CD4-positive, alpha-beta memory T cell (primary cell): ENCODE results near the gene TMEM132E. TPM values are rescaled to one million over a fixed set of nuclear protein-coding genes. Genes with fewer than 3 reads are reported as not detected.

Source experiments
- CTCF ChIA-PET: fragments of 350-600 bp; sonication (Branson Sonifier 250); formaldehyde crosslinking; loops from one replicate; lab custom pipeline; 2021; ENCODE audit warnings: inconsistent platforms; ENCODE audit not compliant: partially characterized antibody; lab: Charles Lee
- POLR2A ChIA-PET: fragments of 350-600 bp; sonication (Branson Sonifier 250); formaldehyde crosslinking; loops from one replicate; lab custom pipeline; 2021; ENCODE audit not compliant: partially characterized antibody; lab: Charles Lee
- DNase-seq, 5 donors: peaks; one replicate each; pipeline versions ENCODE4 v3.0.0 to v3.0.0-alpha.2; 2020 to 2022; ENCODE audit warnings: mixed read lengths in 1 of 5
- H3K27ac ChIP-seq: one replicate; pipeline ENCODE4 v1.7.0; 2013; ENCODE audit warnings: low read depth, low read length
- H3K27me3 ChIP-seq: 2 replicates; pipeline ENCODE4 v1.7.0; 2013; ENCODE audit warnings: mild to moderate bottlenecking, low read length, moderate library complexity; ENCODE audit not compliant: insufficient read depth
- H3K36me3 ChIP-seq: 2 replicates; pipeline ENCODE4 v1.7.0; 2013; ENCODE audit warnings: mild to moderate bottlenecking, low read length, moderate library complexity; ENCODE audit not compliant: insufficient read depth
- H3K4me1 ChIP-seq: 2 replicates; pipeline ENCODE4 v1.7.0; 2013; ENCODE audit warnings: mild to moderate bottlenecking, low read length, moderate library complexity; ENCODE audit not compliant: insufficient read depth
- H3K4me3 ChIP-seq, 2 donors: one replicate each; pipeline ENCODE4 v1.7.0; 2013; ENCODE audit warnings: low read length in 2 of 2, mild to moderate bottlenecking in 1 of 2
- H3K9me3 ChIP-seq, 2 donors: one replicate each; pipeline ENCODE4 v1.7.0; 2013; ENCODE audit warnings: low read length in 2 of 2, control low read depth in 1 of 2; ENCODE audit not compliant: control insufficient read depth in 1 of 2
- H3K27ac Mint-ChIP-seq, 7 donors: one replicate each; pipeline ENCODE4 v1.8.0; 2020 to 2021; ENCODE audit warnings: mixed read lengths in 7 of 7, mild to moderate bottlenecking in 6 of 7, inconsistent platforms in 3 of 7, moderate library complexity in 3 of 7
- H3K27me3 Mint-ChIP-seq, 2 donors: one replicate each; pipeline ENCODE4 v1.8.0; 2020 to 2021; ENCODE audit warnings: mixed read lengths in 2 of 2
- H3K36me3 Mint-ChIP-seq, 2 donors: one replicate each; pipeline ENCODE4 v1.8.0; 2020 to 2021; ENCODE audit warnings: mixed read lengths in 2 of 2, inconsistent platforms in 1 of 2, mild to moderate bottlenecking in 1 of 2
- H3K4me1 Mint-ChIP-seq, 4 donors: one replicate each; pipeline ENCODE4 v1.8.0; 2020 to 2021; ENCODE audit warnings: mixed read lengths in 4 of 4, mild to moderate bottlenecking in 1 of 4
- H3K4me3 Mint-ChIP-seq, 8 donors: one replicate each; pipeline ENCODE4 v1.8.0; 2020 to 2021; ENCODE audit warnings: mixed read lengths in 8 of 8, mild to moderate bottlenecking in 7 of 8, moderate library complexity in 6 of 8, inconsistent platforms in 3 of 8
- H3K9me3 Mint-ChIP-seq, 8 donors: one replicate each; pipeline ENCODE4 v1.8.0; 2020 to 2021; ENCODE audit warnings: mixed read lengths in 8 of 8, mild to moderate bottlenecking in 5 of 8, inconsistent platforms in 3 of 8, moderate library complexity in 1 of 8
- intact Hi-C: fragments of 100-400 bp; cut with micrococcal nuclease; formaldehyde crosslinking; loops from one replicate; pipeline ENCODE4 v1.15.1; 2023
- polyA plus RNA-seq, 2 donors: library from polyadenylated mRNA; unstranded; fragments of 300-500 nt; fragmentation: Illumina TruSeq; gene quantifications; one replicate each; pipeline ENCODE4 v1.2.3, GENCODE V29; 2021
- total RNA-seq, 2 experiments: library from RNA; stranded (reverse); gene quantifications; one replicate each; pipeline ENCODE4 v1.2.3, GENCODE V29; 2021

The TMEM132E gene
- total and polyA plus RNA-seq, 4 experiments from 2014 or later: 0.11 to 0.42 (median 0.18) TPM

DNA sequence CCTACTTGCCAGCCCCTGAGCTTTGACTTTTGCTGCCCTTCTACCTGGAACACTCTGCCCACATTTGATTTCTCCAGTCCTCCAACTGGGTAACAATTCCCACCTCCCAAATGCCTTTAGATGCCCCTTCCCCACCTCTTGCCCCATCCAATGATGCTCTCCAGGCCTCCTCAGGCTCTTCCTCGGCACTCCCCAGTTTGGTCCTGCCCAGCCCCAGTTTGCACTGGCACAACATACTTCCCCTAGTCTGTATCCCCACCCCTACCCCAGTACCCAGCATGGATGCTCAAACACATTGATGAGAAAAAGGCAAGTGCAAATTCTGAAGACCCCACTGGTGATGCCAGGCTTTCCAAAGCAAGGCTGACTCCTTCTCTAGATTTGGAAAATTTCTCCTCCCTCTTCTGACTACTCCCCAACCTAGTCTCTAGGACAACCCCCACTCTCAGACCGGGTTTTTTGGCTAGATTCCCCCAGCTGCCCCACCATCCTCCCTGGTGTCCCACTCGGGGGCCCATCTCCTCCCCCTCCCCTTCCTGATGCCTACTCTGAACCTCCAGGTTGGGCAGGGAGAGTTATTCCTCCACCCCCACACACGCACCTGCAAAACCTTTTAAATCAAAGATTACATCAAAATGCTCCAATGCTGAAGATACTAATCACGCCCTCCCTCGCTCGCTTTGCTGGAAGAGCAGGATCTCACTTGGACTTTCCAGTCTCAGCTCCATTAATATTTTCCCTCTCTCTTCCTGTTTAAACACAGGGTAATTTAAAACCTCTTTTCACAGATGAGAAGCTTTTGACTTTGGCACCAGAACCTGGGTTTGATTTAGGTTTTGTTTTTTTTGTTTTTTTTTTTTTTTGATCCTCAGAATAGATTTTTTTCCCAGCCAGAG, 94.9 kb downstream of the TMEM132E start:
- Histone ChIP-seq H3K27me3 (no peaks in the 10 kb centered on the region), H3K36me3 (no peaks in the 10 kb centered on the region), H3K4me3 (no peak overlapping the region), H3K9me3 (no peaks in the 10 kb centered on the region), H3K27ac (no peak overlapping the region), H3K4me1 (no peaks in the 10 kb centered on the region)
- intact Hi-C loops: no loop called here
- Mint-ChIP-seq H3K27ac (no peak overlapping the region), H3K27me3 (peaks cover 9 to 22% of the 10 kb centered on the region in 2 donors), H3K4me3 (no peak overlapping the region), H3K9me3 (peaks cover 0 to 6% (median 0%) of the 10 kb centered on the region in 8 donors), H3K36me3 (no peaks in the 10 kb centered on the region), H3K4me1 (no peaks in the 10 kb centered on the region)
- ChIA-PET CTCF (no interaction called here), POLR2A (no interaction called here)
- DNase-seq: no peak

DNA sequence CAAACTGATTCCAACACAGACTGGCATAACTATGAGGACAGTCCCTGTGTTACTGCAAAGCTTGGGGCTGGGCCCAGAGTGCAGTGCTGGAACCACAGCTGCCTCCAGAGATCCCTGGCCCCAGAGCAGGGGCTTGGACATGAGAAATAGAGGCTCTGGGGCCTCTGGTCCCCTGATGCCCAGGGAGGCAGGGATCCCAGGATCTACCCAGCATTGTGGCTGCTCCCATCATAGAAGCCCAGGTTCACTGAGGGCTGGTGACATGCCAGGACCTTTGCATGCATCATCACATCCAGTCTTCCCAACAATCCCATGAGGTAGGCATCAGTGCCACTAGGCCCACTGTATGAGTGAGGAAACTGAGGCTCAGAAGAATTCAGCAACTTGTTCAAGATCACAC, 95.8 kb downstream of the TMEM132E start:
- ChIA-PET CTCF (no interaction called here), POLR2A (no interaction called here)
- H3K27ac ChIP-seq: no peak overlapping the region
- no peaks in the 10 kb centered on the region for H3K9me3 ChIP-seq
- Mint-ChIP-seq H3K9me3 (peaks cover 0 to 5% (median 0%) of the 10 kb centered on the region in 8 donors), H3K27ac (no peak overlapping the region), H3K27me3 (peaks cover 9 to 19% of the 10 kb centered on the region in 2 donors), H3K4me3 (no peak overlapping the region), H3K36me3 (no peaks in the 10 kb centered on the region), H3K4me1 (no peaks in the 10 kb centered on the region)
- intact Hi-C loops: no loop called here
- no peak overlapping the region for H3K4me3 ChIP-seq
- no peaks in the 10 kb centered on the region for H3K4me1 ChIP-seq
- no peak for DNase-seq
- H3K36me3 ChIP-seq: no peaks in the 10 kb centered on the region
- no peaks in the 10 kb centered on the region for H3K27me3 ChIP-seq

- Mint-ChIP-seq H3K9me3 (peaks cover 0 to 4% (median 0%) of the 10 kb centered on the region in 8 donors), H3K4me3 (no peak overlapping the region), H3K27me3 (peaks cover 6 to 22% of the 10 kb centered on the region in 2 donors), H3K4me1 (no peaks in the 10 kb centered on the region), H3K36me3 (no peaks in the 10 kb centered on the region), H3K27ac (no peak overlapping the region)
- ChIA-PET CTCF (no interaction called here), POLR2A (no interaction called here)
- no peaks in the 10 kb centered on the region for H3K27me3 ChIP-seq
- no peak overlapping the region for H3K27ac ChIP-seq
- H3K36me3 ChIP-seq: no peaks in the 10 kb centered on the region
- no peaks in the 10 kb centered on the region for H3K4me1 ChIP-seq
- no peaks in the 10 kb centered on the region for H3K9me3 ChIP-seq
- no peak for DNase-seq
- intact Hi-C loops: no loop called here
- H3K4me3 ChIP-seq: no peak overlapping the region
These were observed 96.2 kb downstream of the TMEM132E start for GRCh38 chr17:34675605-34676004.

GRCh38 chr17:34680151-34680550, 100.8 kb downstream of the TMEM132E start:
- no peaks in the 10 kb centered on the region for H3K4me1 ChIP-seq
- no peaks in the 10 kb centered on the region for H3K9me3 ChIP-seq
- Mint-ChIP-seq H3K27ac (no peak overlapping the region), H3K36me3 (no peaks in the 10 kb centered on the region), H3K27me3 (peaks cover 15 to 39% of the 10 kb centered on the region in 2 donors), H3K4me3 (no peak overlapping the region), H3K9me3 (peaks cover 0 to 7% (median 0%) of the 10 kb centered on the region in 8 donors), H3K4me1 (no peaks in the 10 kb centered on the region)
- POLR2A ChIA-PET: no interaction called here
- H3K27ac ChIP-seq: no peak overlapping the region
- H3K4me3 ChIP-seq: no peak overlapping the region
- DNase-seq: no peak
- CTCF ChIA-PET: no interaction called here
- no peaks in the 10 kb centered on the region for H3K27me3 ChIP-seq
- intact Hi-C loops: no loop called here
- H3K36me3 ChIP-seq: no peaks in the 10 kb centered on the region

DNA sequence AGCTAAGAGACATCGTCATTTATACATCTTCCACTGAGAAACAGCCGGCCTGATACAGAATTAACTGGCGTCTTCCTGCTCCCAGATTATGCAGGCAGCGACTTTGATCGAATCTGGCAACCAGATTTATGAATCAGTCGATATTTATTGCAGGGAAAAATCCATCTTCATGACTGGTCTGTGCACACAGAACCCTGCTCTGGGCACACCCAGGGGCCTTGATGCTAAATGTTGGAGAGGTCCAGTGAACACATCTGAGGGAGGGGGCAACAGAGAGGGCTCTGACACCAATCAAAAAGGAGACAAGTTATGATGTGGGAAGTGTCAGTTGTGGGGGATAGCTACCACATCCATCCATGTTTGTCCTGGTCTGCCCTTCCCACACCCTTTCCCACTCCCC, 102.9 kb downstream of the TMEM132E start:
- Histone ChIP-seq H3K9me3 (no peaks in the 10 kb centered on the region), H3K27ac (no peak overlapping the region), H3K36me3 (no peaks in the 10 kb centered on the region), H3K4me3 (no peak overlapping the region), H3K27me3 (peaks cover 4% of the 10 kb centered on the region), H3K4me1 (no peaks in the 10 kb centered on the region)
- CTCF ChIA-PET: no interaction called here
- intact Hi-C loops: no loop called here
- no peaks in the 10 kb centered on the region for H3K4me1 Mint-ChIP-seq
- POLR2A ChIA-PET: no interaction called here
- no peak for DNase-seq
- no peak overlapping the region for H3K27ac Mint-ChIP-seq
- H3K4me3 Mint-ChIP-seq: no peak overlapping the region
- peaks cover 0 to 6% (median 1%) of the 10 kb centered on the region in 8 donors for H3K9me3 Mint-ChIP-seq
- H3K36me3 Mint-ChIP-seq: no peaks in the 10 kb centered on the region
- peaks cover 19 to 41% of the 10 kb centered on the region in 2 donors for H3K27me3 Mint-ChIP-seq

DNA sequence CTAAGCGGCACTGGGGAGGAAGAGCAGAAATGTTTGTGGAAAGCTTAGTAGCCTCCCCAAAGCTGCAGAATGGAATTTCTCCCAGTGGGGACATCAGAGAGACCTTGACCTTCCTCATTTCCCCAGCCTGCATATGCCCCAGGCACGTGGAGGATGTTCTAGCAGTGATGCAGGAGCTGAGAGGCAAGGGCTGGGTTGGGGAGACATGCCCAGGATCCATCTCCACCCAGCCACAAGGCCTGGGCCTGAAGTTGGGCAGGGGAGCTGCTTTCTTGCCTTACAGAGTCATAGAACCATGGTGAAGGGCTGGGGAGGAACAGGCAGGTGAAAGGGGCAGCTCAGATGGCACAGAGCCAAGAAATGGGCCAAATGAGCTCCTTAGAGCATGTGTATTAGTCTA, 104.0 kb downstream of the TMEM132E start:
- peaks cover 0 to 4% of the 10 kb centered on the region in 2 donors for H3K36me3 Mint-ChIP-seq
- POLR2A ChIA-PET: no interaction called here

More for the DNA sequence above, 104.0 kb downstream of the TMEM132E start:
- CTCF ChIA-PET: no interaction called here
- no peak overlapping the region for H3K4me3 Mint-ChIP-seq
- H3K4me3 ChIP-seq: no peak overlapping the region
- H3K9me3 Mint-ChIP-seq: peaks cover 0 to 15% (median 6%) of the 10 kb centered on the region in 8 donors
- no peaks in the 10 kb centered on the region for H3K4me1 Mint-ChIP-seq
- H3K36me3 ChIP-seq: no peaks in the 10 kb centered on the region
- peaks cover 24 to 47% of the 10 kb centered on the region in 2 donors for H3K27me3 Mint-ChIP-seq
- no peak for DNase-seq
- H3K27me3 ChIP-seq: peaks cover 4% of the 10 kb centered on the region
- H3K9me3 ChIP-seq: no peaks in the 10 kb centered on the region
- H3K27ac Mint-ChIP-seq: no peak overlapping the region
- intact Hi-C loops: no loop called here
- no peak overlapping the region for H3K27ac ChIP-seq
- H3K4me1 ChIP-seq: no peaks in the 10 kb centered on the region
